GM18520 (cell line): ENCODE measurements around the gene SPRR5.

Experiments used
- ATAC-seq: cut with Tn5 transposase; IDR thresholded peaks from one replicate; pipeline ENCODE4 v1.9.1; 2021; ENCODE audit not compliant: unreplicated experiment

Gene SPRR5, protein sequence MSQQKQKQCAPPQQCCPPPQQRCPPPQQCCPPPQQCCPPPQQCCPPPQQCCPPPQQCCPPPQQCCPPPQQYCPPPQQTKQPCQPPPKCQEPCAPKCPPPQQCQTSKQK

DNA sequence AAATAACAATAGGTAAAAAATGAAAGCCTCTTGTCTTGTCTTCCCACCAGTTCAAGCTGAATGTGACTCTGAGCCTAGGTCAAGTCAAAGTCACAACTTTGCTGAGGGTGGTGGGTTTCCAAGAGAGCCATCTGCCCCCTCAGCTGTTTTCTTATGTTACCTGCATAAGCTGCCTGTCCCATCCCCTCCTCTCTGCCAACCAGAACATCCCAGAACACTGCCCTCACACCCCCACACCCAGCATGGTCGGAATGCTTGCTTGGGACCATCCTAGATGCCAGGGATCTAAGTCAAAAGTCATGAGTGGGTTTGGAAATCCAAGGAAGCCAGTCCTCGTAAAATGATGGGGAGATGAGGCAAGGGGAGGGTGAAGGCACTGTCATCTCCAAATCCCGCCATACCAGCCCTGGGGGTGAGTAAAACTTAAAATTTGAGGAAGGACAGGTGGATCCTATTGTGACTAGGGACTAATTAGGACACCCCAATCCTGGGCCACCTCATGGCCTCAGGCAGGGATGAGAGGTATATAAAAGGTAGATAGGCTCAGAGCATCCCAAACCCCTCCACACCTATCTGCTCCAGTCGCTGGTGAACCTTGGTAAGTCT is at the start of gene SPRR5:
Gene SPRR5 (plus strand): TSS at position 556 of the 606 bp plus-strand sequence. CDS start 1,349 bp downstream, outside the sequence.
- ATAC-seq, result no peak

DNA sequence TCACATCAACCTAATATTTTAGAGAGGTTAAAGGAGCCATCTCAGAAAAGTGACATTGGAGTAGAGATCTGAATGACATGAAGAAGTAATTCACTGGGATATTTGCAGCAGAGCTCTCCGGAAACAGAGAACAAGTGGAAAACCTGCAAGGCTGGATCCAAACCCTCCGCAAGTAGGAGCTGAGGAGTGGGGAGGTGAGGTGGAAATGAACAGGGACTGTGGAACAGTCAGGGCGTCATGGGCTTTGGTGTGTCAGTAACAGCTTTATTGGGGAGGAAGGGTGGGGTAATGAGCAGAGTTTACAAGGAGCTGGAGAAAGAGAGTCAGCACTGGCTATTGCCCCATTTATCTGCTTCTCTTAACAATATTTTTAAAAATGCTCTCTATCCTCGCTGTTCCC is 48.0 kb upstream of the SPRR5 start:
- no peak for ATAC-seq

DNA sequence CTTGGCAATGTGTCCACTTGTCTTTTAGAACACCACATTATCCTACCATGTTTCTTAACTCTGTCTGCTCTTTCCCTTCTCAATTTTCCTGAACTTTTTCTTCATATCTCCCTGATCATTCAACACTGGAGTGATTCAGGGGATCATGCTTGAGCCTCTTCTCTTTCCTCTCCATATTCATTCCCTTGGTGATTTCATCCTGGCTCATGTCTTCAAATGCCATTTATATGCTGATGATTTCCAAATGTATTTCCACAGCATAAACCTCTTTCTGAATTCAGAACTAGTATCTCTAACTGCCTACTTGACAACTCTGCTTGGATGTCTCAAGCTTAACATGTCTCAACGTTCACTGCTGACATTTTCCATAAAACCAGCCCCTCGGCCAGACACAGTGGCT is 47.1 kb upstream of the SPRR5 start:
- no peak for ATAC-seq

DNA sequence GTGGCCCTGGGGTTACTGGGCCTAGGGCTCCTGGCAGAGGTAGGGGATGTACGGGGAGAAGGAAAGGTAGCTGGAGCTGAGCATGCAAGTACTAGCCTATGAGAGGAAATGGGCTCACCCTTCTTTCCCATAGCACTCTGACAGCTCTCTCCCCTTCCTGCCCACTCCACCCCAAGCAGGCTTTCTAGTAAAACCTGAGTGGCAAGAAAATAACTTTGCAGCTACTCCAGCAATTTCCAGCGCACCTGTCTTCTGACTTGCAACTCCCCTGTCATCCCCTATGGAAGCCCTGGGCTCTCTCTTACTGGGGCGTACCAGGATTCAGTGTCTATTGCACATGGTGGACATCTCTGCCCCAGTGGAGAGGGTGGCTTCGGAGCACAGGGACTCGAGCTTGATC is 45.4 kb upstream of the SPRR5 start:
- ATAC-seq, result no peak

DNA sequence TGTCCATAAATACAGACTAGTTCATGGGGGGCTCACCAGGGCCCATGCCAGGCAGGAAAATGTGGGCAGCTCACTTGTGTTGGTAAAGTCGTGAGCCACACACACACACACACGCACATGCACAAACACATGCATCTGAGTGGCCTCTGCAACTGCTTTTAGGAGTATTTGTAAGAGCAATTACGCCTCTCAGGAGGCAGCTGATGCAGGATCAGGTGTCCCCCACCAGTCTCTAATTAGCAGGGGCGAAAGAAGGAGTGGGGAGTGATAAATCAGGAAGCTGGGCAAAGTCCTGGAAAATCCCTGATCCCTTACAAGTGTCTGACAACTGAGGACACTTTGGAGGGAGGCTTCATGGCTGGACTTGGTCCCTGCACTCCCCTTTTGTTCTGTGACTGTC is 44.4 kb upstream of the SPRR5 start:
- no peak for ATAC-seq

DNA sequence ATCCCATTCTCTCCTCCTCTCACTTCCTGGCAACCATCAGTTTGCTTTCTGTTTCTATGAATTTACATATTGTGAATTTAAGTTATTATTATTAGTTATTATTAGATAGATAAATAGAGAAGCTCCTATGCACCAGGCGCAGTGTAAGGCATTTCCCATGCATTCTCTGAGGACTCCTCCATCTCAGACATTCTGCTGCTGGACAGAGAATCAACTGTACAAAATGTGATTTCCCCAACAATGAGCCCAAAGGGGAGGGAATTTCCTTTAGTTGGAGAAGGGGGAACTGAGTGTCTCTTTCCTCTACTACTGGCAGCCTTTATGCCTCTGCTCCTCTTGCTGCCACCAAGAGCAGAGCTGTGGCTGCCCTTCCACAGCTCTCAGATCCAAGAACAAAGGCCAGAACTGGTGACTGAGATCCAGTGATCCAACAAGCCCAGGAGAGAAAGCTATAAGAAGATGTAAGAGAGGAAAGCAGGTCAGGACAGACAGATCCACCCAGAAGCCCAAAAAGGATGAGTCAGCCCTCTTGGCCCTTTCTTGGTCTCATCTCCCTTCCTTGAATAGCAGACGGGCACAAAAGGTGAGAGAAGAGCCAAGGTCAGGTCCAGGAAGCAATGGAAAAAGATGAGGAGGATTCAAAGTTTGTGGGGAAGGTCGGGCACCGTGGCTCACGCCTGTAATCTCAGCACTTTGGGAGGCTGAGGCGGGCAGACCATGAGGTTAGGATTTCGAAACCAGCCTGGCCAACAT is 42.1 kb upstream of the SPRR5 start:
- no peak for ATAC-seq

DNA sequence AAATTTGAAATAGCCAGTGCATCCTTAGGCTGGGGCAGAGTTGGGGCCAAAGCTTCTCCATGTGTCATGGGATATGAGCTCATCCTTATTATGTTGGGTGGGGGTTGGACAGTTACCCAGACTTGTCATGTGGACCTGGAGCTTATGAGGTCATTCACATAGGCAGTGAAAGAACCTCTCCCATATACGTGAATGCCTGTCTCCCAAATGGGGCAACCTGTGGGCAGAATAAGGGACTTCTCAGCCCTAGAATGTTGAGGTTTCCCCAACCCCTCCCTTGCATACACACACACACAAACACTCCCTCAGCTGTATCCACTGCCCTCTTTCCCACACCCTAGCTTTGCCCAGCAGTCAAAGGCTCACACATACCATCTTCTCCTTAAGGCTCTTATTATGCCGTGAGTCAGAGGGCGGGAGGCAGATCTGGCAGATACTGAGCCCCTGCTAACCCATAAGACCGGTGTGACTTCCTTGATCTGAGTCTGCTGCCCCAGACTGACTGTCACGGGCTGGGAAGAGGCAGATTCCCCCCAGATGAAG is 40.9 kb upstream of the SPRR5 start:
- ATAC-seq, result no peak

DNA sequence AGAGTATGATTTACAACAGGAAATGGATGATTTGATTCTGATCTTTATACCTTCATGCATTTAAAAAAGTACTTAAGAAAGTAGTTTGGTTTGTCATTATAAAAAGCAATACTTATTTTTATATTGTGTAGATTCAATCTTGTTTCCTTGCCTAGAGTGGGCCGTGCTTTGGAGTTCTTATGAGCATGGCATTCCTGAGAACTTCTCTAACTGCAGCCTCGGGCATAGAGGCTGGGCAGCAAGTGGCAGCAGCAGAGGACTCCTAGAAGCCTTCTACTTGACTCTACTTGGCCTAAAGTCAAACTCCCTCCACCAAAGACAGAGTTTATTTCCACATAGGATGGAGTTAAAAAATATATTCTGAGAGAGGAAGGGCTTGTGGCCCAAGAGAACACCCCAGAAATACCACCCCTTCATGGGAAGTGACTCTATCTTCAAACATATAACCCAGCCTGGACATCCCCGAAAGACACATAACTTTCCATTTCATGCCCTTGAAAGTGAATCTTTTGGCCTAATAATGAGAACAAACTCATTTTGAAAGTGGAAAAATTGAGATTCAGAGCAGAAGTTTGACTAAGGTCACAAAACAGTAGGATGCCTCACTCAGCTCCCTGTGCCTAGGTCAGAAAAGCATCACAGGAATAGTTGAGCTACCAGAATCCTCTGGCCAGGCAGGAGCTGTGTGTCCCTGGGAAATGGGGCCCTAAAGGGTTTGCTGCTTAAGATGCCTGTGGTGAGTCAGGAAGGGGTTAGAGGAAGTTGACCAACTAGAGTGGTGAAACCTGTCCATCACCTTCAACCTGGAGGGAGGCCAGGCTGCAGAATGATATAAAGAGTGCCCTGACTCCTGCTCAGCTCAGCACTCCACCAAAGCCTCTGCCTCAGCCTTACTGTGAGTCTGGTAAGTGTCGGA is 39.1 kb upstream of the SPRR5 start, which contains the start of gene IVL:
Gene IVL (plus strand): TSS at position 861 of the 916 bp plus-strand sequence. CDS start 1,252 bp downstream, outside the sequence.
- no peak for ATAC-seq

DNA sequence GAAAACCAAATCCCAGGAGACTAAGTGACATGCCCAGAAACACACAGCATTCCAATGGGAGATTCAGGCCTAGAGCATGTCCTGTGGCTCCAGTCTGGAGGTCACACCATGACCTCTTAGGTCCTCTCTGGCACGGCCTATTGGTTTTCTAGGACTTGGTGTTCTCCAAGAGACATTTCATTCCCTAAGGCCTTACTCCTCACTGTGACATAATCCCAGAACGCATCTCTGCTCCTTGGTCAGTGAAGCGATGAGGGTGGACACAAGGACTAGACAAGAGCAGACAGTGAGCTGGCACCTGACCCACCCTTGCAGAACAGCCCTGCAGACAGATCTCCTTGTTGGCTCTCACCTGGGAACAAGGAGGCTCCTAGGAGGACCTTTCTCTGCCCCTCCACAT is 37.8 kb upstream of the SPRR5 start:
- ATAC-seq, result no peak

DNA sequence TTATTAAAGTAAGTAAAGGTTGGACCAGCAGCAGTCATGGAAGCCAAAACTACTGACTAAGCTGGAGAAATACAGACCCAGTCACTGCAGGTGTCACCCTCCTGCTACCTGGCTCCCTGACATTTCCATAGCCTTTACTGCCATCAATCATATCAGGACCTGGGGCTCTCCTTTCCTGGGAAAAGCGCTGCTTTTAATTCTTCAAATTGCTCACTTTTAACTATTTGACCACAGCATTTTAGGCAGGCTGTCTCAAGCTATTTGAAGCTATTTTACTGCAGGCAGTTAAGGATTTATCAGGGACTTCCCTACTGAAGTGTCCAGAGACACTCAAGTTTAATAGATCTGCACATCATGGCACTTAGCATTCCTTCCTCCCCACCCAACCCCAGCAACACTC is 34.5 kb upstream of the SPRR5 start:
- ATAC-seq, result no peak

DNA sequence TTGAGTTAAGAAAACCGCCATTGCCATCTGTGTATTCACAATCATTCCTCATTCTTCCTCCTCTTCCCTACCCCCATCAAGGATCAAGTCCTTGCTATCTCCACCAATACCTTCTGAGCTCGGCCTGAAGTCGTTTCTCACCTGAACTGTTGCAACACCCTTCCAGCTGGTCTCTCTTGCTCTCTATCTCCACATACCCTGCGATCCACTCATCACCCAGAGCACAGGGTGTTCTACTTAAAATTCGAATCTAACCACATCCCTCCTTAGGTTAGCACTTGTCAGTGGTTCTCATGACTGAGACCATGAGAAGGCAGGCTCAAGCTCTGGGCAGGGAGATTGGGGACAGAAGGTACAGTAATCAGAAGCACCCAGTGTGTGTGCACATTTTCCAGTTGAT is 34.1 kb upstream of the SPRR5 start:
- no peak for ATAC-seq

DNA sequence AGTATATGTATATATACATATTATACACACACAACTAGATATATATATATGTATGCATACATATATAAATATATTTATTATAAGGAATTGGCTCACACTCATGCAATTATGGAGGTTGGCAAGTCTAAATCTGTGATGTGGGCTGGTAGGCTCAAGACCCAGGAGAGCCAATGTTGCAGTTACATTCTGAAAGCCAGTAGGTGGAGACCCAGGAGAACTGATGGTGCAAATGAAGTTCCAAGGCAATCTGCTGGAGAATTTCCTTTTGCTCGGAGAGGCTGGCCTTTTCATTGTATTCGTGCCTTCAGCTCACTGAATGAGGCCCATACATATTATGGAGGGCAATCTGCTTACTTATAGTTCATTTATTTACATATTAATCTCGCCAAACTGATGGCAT is 29.2 kb upstream of the SPRR5 start:
- no peak for ATAC-seq

DNA sequence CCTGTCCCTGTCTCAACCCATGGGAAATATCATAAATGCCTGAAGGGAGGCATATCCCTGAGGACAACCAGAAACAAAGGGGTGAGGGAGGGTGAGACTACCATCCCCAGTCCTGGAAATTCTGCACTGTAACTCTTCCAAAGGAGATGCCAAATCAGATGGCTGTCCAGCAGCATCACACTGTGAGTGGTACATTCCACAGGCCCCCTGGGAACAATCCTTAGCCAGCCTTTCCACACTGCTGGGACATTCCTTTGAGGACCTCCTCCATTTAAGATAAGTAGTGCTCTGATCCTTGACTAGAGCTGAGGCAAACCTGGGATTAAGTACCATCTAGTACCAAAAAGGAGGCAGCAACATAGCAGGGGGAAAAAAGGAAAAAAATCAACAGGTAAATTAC is 27.9 kb upstream of the SPRR5 start:
- no peak for ATAC-seq

DNA sequence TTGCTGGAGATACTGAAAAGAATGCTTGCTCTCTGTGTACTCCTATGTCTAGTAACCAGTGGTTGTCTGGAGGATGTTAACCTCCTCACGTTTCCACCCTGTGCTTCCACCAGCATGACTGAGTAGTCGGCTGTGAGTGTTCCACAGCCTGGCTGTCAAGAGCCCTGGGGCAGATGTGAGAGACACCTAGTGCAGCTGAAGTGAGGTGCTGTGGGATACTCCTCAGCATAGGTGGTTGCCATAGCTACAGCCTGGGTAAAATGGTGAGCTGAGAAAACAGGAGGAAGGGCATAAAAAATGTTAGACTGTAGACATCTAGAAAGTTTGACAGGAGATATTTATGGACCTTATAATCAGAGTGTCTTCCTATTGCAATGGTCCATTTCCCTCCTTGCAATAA is 22.8 kb upstream of the SPRR5 start:
- no peak for ATAC-seq

DNA sequence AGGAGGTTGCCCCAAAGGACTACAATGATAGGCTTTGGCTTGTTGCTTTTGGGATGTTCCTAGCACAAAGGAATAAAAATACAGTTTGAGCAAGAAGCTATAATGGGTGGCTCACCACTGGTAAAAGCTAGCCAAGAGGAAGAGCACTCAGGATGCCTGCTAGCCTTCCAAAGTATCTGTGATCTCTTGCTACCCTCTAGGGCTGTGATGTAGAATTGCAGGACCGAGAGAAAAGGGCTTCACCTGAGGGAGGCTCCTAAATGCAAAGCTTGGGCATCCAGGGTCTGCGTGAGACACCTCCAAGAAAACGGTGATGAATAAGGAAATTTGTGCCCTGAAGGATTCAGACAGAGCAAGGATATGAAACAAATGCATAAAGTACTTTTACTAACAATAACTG is 20.9 kb upstream of the SPRR5 start:
- no peak for ATAC-seq

DNA sequence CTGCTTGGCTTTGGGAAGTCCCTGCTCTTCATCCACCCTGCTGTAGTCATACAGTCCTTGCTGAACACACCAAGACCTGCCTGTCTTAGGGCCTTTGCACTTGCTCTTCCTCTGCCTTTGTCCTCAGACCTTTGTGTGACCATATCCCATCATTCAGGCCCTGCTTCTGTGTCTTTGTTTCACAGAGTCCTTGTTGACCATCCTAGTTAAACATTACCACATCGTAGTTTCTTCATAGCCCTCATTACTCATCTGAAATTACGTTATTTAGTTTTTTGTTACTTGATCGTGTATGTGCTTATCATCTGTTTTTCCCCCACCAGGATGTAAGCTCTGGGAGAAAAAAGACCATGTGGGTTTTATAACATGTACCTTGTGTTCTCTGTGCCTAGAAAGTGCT is 18.3 kb upstream of the SPRR5 start:
- no peak for ATAC-seq

DNA sequence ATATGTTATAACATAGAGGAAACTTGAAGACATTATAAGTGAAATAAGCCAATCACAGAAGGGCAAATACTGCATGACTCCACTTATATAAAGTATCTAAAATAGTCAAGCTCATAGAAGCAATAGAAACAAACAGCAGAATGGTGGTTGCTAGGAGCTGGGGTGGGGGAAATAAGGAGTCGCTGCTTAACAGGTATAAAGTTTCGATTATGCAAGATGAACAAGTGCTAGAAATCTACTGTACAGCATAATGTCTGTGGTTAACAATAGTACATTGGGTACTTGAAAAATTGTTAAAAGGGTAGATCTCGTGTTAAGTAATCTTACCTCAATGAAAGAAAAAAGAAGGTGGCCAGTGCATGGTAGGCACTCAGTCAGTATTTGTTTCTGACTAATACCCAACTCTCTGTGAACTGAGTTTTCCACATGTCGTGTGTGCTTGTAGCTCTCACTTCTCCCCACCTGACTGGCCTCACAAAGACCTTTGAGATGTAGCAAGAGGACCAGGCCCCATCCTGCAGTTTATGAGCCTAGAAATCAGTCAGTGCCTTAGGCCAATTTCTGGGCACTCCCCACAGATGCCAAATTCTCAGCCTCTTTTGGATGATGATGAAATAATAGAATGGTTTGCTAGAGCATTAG is 14.7 kb upstream of the SPRR5 start:
- no peak for ATAC-seq

DNA sequence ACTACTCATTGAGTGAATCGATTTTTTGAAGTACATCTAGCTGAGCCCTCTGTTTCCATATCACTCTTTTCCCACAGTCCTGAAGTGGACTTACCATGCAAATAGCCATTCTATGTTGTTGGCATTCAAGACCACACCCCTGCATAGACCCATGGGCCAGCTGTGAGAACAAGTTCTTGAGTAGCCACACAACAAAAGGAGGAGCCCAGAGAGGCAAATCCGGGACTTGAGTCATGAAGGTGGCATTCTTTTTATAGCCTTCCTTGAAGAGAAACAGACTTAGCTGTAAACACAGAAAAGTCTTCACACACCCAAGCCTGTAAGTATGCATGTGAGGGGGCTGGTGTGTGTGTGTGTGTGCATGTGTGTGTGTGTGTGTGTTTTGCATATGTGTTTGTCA is 13.8 kb upstream of the SPRR5 start:
- no peak for ATAC-seq

DNA sequence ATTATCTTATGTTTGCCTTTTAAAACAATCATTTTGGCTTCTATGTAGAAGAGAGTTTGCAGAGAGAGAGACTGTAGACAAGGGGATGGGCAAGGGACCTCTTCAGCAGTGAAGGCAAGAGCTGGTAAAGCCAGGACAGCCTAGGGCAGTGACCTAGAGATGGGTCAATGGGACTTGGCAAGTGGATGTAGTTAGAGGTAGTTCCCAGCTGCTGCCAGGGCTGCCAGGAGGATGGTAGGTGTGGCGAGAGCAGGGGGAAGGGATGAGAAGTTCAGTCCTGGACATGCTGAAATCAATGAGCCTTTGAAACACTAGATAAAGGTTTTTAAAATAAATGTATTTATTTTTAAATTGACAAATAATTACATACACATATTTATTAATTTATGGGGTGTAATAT is 6.4 kb upstream of the SPRR5 start:
- ATAC-seq, result no peak

DNA sequence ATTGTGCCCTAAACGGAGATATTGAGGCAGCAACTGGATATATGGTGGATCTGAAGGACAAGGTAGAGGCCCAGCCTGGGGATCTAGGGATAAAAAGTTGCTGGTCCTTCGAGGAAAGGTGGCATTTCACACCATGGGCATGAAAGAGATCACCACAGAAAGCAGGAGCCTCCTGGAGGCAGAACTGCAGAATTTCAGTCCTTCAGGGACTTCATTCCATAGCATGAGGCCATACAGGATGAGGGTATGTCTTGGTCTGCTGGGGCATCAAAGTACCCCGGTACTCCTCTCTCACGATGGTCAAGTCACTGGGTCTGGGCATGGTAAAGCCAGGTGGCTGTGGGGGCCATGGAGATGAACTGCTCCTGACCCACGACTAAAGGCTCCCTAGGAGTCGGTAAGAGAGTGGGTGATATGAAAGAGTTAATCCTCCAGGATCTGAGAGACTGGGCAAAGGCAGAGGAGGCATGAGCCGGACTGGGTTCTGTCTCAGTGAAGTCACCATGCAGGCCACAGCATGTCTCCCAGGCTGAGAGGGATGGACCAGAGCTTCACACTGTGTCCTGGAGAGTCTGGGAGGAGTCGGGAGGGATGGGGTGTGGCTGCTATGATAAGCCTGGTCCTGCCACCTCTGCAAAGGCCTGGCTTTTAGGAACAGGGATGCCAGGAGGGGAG is 5.8 kb upstream of the SPRR5 start:
- ATAC-seq, result no peak
